ENCODE results near the gene RNF207. TPM values are rescaled to one million over a fixed set of nuclear protein-coding genes. Genes with fewer than 3 reads are reported as not detected.

The RNF207 gene
- total RNA-seq, 1 donor from 2014 or later = 6.6 TPM

- Histone ChIP-seq H3K27me3 (ENCODE audit: control insufficient read depth, insufficient read depth, low read length) (no peaks in the 10 kb centered on the region), H3K36me3 (ENCODE audit: control insufficient read depth, insufficient read depth, low read length) (peaks cover 16% of the 10 kb centered on the region), H3K4me3 (ENCODE audit: low read depth, low read length) (no peak overlapping the region)
- DNase-seq (ENCODE audit: low read depth) = no peak
- TF ChIP-seq CTCF (IDR thresholded peaks at IDR 0.05; ENCODE audit: insufficient read depth, low read length, severe bottlenecking) = no peak
- FAIRE-seq = no peak
These were observed 45.3 kb downstream of the RNF207 start for GRCh38 chr1:6251233-6251632.

- DNase-seq (ENCODE audit: low read depth) (no peak), FAIRE-seq (no peak)
- no peak for TF ChIP-seq CTCF (IDR thresholded peaks at IDR 0.05; ENCODE audit: insufficient read depth, low read length, severe bottlenecking)
- Histone ChIP-seq H3K4me3 (ENCODE audit: low read depth, low read length) (no peak overlapping the region), H3K36me3 (ENCODE audit: control insufficient read depth, insufficient read depth, low read length) (peaks cover 16% of the 10 kb centered on the region), H3K27me3 (ENCODE audit: control insufficient read depth, insufficient read depth, low read length) (no peaks in the 10 kb centered on the region)
These were observed 45.9 kb downstream of the RNF207 start for GRCh38 chr1:6251681-6252373.

- DNase-seq (ENCODE audit: low read depth) = no peak
- Histone ChIP-seq H3K4me3 (ENCODE audit: low read depth, low read length) (no peak overlapping the region), H3K36me3 (ENCODE audit: control insufficient read depth, insufficient read depth, low read length) (peaks cover 16% of the 10 kb centered on the region), H3K27me3 (ENCODE audit: control insufficient read depth, insufficient read depth, low read length) (no peaks in the 10 kb centered on the region)
- no peak for FAIRE-seq
- TF ChIP-seq CTCF (IDR thresholded peaks at IDR 0.05; ENCODE audit: insufficient read depth, low read length, severe bottlenecking) = no peak
These were observed 46.4 kb downstream of the RNF207 start for GRCh38 chr1:6252374-6252710.

GRCh38 chr1:6253380-6253779 is 47.5 kb downstream of the RNF207 start:
- FAIRE-seq (no peak), DNase-seq (ENCODE audit: low read depth) (no peak)
- TF ChIP-seq CTCF (IDR thresholded peaks at IDR 0.05; ENCODE audit: insufficient read depth, low read length, severe bottlenecking) = no peak
- Histone ChIP-seq H3K4me3 (ENCODE audit: low read depth, low read length) (no peak overlapping the region), H3K36me3 (ENCODE audit: control insufficient read depth, insufficient read depth, low read length) (peaks cover 16% of the 10 kb centered on the region), H3K27me3 (ENCODE audit: control insufficient read depth, insufficient read depth, low read length) (no peaks in the 10 kb centered on the region)

DNA sequence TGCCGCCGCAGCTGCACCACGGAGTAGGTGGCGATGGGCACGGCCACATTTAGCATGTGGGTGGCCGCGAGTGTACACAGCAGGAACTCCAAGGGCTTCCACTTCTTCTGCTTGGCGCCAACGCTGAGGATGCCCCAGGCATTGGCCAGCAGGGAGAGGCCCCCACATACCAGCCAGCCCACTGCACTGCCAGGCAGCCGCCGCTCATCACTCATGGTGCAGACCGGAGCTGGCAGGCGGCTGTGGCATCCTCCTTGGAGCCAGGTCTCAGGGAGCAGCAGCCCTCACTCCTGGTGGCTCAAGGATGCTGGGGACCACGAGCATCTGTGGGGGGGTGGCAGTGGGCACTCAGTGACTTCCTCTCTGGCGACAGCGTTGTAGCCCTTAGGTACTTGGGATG is 48.8 kb downstream of the RNF207 start:
- no peak overlapping the region for H3K4me3 ChIP-seq (ENCODE audit: low read depth, low read length)
- FAIRE-seq = no peak
- H3K36me3 ChIP-seq (ENCODE audit: control insufficient read depth, insufficient read depth, low read length) = peaks cover 16% of the 10 kb centered on the region
- H3K27me3 ChIP-seq (ENCODE audit: control insufficient read depth, insufficient read depth, low read length) = no peaks in the 10 kb centered on the region
- TF ChIP-seq CTCF (IDR thresholded peaks at IDR 0.05; ENCODE audit: insufficient read depth, low read length, severe bottlenecking) = no peak
- DNase-seq (ENCODE audit: low read depth) = no peak

DNA sequence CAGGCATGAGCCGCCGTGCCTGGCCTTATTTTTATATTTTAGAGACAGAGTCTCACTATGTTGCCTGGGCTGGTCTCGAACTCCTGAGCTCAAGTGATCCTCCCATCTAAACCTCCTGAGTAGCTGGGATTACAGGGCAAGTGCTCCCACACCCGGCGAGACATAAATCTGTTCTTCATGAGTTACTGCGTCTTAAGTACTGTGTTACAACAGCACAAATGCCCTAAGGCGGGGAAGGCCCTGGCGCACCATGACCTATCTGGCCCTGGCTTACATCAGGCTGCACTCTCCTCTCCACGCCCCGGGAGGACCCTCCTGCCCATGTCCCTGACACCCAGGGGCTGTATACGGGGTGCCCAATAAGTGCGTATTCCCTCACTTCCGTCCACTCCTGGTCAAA is 50.7 kb downstream of the RNF207 start:
- Histone ChIP-seq H3K4me3 (ENCODE audit: low read depth, low read length) (no peak overlapping the region), H3K27me3 (ENCODE audit: control insufficient read depth, insufficient read depth, low read length) (no peaks in the 10 kb centered on the region), H3K36me3 (ENCODE audit: control insufficient read depth, insufficient read depth, low read length) (peaks cover 15% of the 10 kb centered on the region)
- no peak for TF ChIP-seq CTCF (IDR thresholded peaks at IDR 0.05; ENCODE audit: insufficient read depth, low read length, severe bottlenecking)
- no peak for FAIRE-seq
- DNase-seq (ENCODE audit: low read depth) = no peak
